ENCODE data around the gene MARVELD1. TPM values are rescaled to one million over a fixed set of nuclear protein-coding genes. Genes with fewer than 3 reads are reported as not detected.

MARVELD1 gene
- total and polyA plus RNA-seq, 2 of the 13 experiments (the other 11 are each of a cell fraction or from before 2014, with no cell fraction given): not detected

- TF ChIP-seq ARID3A (IDR thresholded peaks at IDR 0.05; ENCODE audit: low read depth, low read length): 0 out of 2 replicates have a peak, but pooled peaks have one; percentile 33
- no peak for TF ChIP-seq ZNF333 (CRISPR knock-in tag; IDR thresholded peaks at IDR 0.05; ENCODE audit: borderline replicate concordance)
- TF ChIP-seq, protein P1, sequence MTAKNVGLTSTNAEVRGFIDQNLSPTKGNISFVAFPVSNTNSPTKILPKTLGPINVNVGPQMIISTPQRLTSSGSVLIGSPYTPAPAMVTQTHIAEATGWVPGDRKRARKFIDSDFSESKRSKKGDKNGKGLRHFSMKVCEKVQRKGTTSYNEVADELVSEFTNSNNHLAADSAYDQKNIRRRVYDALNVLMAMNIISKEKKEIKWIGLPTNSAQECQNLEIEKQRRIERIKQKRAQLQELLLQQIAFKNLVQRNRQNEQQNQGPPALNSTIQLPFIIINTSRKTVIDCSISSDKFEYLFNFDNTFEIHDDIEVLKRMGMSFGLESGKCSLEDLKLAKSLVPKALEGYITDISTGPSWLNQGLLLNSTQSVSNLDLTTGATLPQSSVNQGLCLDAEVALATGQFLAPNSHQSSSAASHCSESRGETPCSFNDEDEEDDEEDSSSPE (CRISPR knock-in tag; IDR thresholded peaks at IDR 0.05): peak; percentile 83
- peak; percentile 18; the same call in 1 of the 2 replicates for TF ChIP-seq HDAC1 (CRISPR knock-in tag; IDR thresholded peaks at IDR 0.05)
- peak; percentile 71 for TF ChIP-seq GATAD2A (CRISPR knock-in tag; IDR thresholded peaks at IDR 0.05)
- TF ChIP-seq CERS6 (CRISPR knock-in tag; IDR thresholded peaks at IDR 0.05): no peak
- TF ChIP-seq PHF8 (CRISPR knock-in tag; IDR thresholded peaks at IDR 0.05): no peak
- TF ChIP-seq, protein P2, sequence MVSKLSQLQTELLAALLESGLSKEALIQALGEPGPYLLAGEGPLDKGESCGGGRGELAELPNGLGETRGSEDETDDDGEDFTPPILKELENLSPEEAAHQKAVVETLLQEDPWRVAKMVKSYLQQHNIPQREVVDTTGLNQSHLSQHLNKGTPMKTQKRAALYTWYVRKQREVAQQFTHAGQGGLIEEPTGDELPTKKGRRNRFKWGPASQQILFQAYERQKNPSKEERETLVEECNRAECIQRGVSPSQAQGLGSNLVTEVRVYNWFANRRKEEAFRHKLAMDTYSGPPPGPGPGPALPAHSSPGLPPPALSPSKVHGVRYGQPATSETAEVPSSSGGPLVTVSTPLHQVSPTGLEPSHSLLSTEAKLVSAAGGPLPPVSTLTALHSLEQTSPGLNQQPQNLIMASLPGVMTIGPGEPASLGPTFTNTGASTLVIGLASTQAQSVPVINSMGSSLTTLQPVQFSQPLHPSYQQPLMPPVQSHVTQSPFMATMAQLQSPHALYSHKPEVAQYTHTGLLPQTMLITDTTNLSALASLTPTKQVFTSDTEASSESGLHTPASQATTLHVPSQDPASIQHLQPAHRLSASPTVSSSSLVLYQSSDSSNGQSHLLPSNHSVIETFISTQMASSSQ (IDR thresholded peaks at IDR 0.05; ENCODE audit: low read depth): no peak
- TF ChIP-seq, protein P2 (CRISPR knock-in tag; IDR thresholded peaks at IDR 0.05; ENCODE audit: borderline replicate concordance): no peak
- TF ChIP-seq, protein P3, sequence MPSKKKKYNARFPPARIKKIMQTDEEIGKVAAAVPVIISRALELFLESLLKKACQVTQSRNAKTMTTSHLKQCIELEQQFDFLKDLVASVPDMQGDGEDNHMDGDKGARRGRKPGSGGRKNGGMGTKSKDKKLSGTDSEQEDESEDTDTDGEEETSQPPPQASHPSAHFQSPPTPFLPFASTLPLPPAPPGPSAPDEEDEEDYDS (CRISPR knock-in tag; IDR thresholded peaks at IDR 0.05): 0 out of 2 replicates have a peak, but pooled peaks have one; percentile 34
- peak; percentile 79 for TF ChIP-seq FOXA3 (CRISPR knock-in tag; IDR thresholded peaks at IDR 0.05)
- TF ChIP-seq HIVEP1 (CRISPR knock-in tag; IDR thresholded peaks at IDR 0.05): no peak
- peak; percentile 60; the same call in 1 of the 2 replicates for TF ChIP-seq SIX1 (CRISPR knock-in tag; IDR thresholded peaks at IDR 0.05; ENCODE audit: borderline replicate concordance)
- 0 out of 2 replicates have a peak, but pooled peaks have one; percentile 49 for TF ChIP-seq ZNF264 (CRISPR knock-in tag; IDR thresholded peaks at IDR 0.05)
- TF ChIP-seq SOX6 (IDR thresholded peaks at IDR 0.05): no peak
- TF ChIP-seq SOX6 (CRISPR knock-in tag; IDR thresholded peaks at IDR 0.05): peak; percentile 60; the same call in 1 of the 2 replicates
- TF ChIP-seq ZNF20 (CRISPR knock-in tag; IDR thresholded peaks at IDR 0.05): no peak
- TF ChIP-seq HMG20A (CRISPR knock-in tag; IDR thresholded peaks at IDR 0.05; ENCODE audit: borderline replicate concordance): peak; percentile 27; the same call in 1 of the 2 replicates
- peak; percentile 63; the same call in 1 of the 2 replicates for TF ChIP-seq FOXK2 (IDR thresholded peaks at IDR 0.05)
- TF ChIP-seq, protein P4, sequence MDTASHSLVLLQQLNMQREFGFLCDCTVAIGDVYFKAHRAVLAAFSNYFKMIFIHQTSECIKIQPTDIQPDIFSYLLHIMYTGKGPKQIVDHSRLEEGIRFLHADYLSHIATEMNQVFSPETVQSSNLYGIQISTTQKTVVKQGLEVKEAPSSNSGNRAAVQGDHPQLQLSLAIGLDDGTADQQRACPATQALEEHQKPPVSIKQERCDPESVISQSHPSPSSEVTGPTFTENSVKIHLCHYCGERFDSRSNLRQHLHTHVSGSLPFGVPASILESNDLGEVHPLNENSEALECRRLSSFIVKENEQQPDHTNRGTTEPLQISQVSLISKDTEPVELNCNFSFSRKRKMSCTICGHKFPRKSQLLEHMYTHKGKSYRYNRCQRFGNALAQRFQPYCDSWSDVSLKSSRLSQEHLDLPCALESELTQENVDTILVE (CRISPR knock-in tag; IDR thresholded peaks at IDR 0.05): 0 out of 2 replicates have a peak, but pooled peaks have one; percentile 16
- peak; percentile 85 for TF ChIP-seq NCOR1 (IDR thresholded peaks at IDR 0.05; ENCODE audit: borderline replicate concordance, low read length)
- TF ChIP-seq TRIM24 (CRISPR knock-in tag; IDR thresholded peaks at IDR 0.05): no peak
These were observed 28.6 kb upstream of the MARVELD1 start (continued) for GRCh38 chr10:97684866-97685394.

All from HepG2 (cell line).